Sigmoid colon (tissue), 7 donors: ENCODE measurements around the gene NLGN1. TPM values are rescaled to one million over a fixed set of nuclear protein-coding genes. Genes with fewer than 3 reads are reported as not detected.

Experiments used
- DNase-seq: peaks from one replicate; pipeline ENCODE4 v3.0.0-alpha.2; 2019
- H3K27ac ChIP-seq, 4 donors: fragments of 200-600 bp; sonication (generic); one replicate each; pipeline ENCODE4 v1.5.1; 2016 to 2019; ENCODE audit warnings: mild to moderate bottlenecking in 1 of 4
- H3K27me3 ChIP-seq, 3 donors: fragments of 200-600 bp; sonication (generic); one replicate each; pipeline ENCODE4 v1.5.1; 2019; ENCODE audit warnings: mild to moderate bottlenecking in 1 of 3
- H3K36me3 ChIP-seq, 4 donors: fragments of 200-600 bp; sonication (generic); one replicate each; pipeline ENCODE4 v1.5.1; 2016 to 2019
- H3K4me1 ChIP-seq, 4 donors: fragments of 200-600 bp; sonication (generic); one replicate each; pipeline ENCODE4 v1.5.1; 2017 to 2019
- H3K4me3 ChIP-seq, 4 donors: fragments of 200-600 bp; sonication (generic); one replicate each; pipeline ENCODE4 v1.5.1; 2017 to 2019; ENCODE audit warnings: mild to moderate bottlenecking in 2 of 4, moderate library complexity in 1 of 4
- H3K9me3 ChIP-seq, 4 donors: fragments of 200-600 bp in 3 of 4; sonication (generic) in 3 of 4; one replicate each; pipeline versions ENCODE4 v1.5.1 to v1.6.1; 2013 to 2019
- EP300 ChIP-seq, 4 donors: sonication (generic); formaldehyde crosslinking; IDR thresholded peaks; one replicate each; pipeline ENCODE4 v1.6.1; 2017; ENCODE audit warnings: antibody characterized with exemption in 4 of 4
- POLR2A ChIP-seq, 2 donors: fragments of 450-650 bp; IDR thresholded peaks; one replicate each; pipeline ENCODE4 v1.6.1; 2016; ENCODE audit warnings: antibody characterized with exemption in 2 of 2, mild to moderate bottlenecking in 2 of 2, moderate library complexity in 2 of 2
- POLR2AphosphoS5 ChIP-seq, 4 donors: sonication (generic); formaldehyde crosslinking; IDR thresholded peaks; one replicate each; pipeline ENCODE4 v1.6.1; 2017; ENCODE audit warnings: antibody characterized with exemption in 4 of 4
- WGBS, 2 donors: extraction: QIAGEN DNeasy Blood & Tissue Kit; methylation state at CpG; one replicate each; pipeline ENCODE4 v1.1.7; 2013; 5-methylcytosine and 5-hydroxymethylcytosine counted together
- intact Hi-C: fragments of 100-400 bp; cut with DNase I; formaldehyde crosslinking; loops from one replicate; pipeline ENCODE4 v1.15.1; 2023
- polyA plus RNA-seq, 3 donors: library from polyadenylated mRNA; stranded (reverse); fragments of 200-250 nt; gene quantifications; one replicate each; pipeline ENCODE4 v1.2.3, GENCODE V29; 2013
- total RNA-seq, 4 donors: library from RNA; depleted of rRNA; stranded (reverse); fragments of >200 nt; gene quantifications; one replicate each; pipeline ENCODE4 v1.1.0, GENCODE V29; 2016
- TF ChIP-seq, protein P1 (sequence below), 4 experiments: fragments of 450-650 bp in 3 of 4; fragments of 200-600 bp in 1 of 4; IDR thresholded peaks; one replicate each; pipeline ENCODE4 v1.5.1; 2016 to 2019; ENCODE audit warnings: antibody characterized with exemption in 4 of 4, mild to moderate bottlenecking in 3 of 4, moderate library complexity in 2 of 4
- donor health status: healthy with polysubstance abuse.
- donor health status: Bipolar disorder and iron deficiency.
- donor health status: healthy.

NLGN1 gene
- total and polyA plus RNA-seq, 7 donors = under 0.01 to 33.5 (median 28.3) TPM; not detected in 1

GRCh38 chr3:173945806-173946205, 548.3 kb downstream of the NLGN1 start:
- Histone ChIP-seq H3K4me1 (no peaks in the 10 kb centered on the region), H3K9me3 (no peaks in the 10 kb centered on the region), H3K36me3 (no peaks in the 10 kb centered on the region), H3K27me3 (no peaks in the 10 kb centered on the region), H3K27ac (no peak overlapping the region), H3K4me3 (no peak overlapping the region)
- intact Hi-C loops = no loop called here
- TF ChIP-seq POLR2A (IDR thresholded peaks at IDR 0.05) (no peak), POLR2AphosphoS5 (IDR thresholded peaks at IDR 0.05) (no peak), EP300 (IDR thresholded peaks at IDR 0.05) (no peak)
- TF ChIP-seq, protein P1, sequence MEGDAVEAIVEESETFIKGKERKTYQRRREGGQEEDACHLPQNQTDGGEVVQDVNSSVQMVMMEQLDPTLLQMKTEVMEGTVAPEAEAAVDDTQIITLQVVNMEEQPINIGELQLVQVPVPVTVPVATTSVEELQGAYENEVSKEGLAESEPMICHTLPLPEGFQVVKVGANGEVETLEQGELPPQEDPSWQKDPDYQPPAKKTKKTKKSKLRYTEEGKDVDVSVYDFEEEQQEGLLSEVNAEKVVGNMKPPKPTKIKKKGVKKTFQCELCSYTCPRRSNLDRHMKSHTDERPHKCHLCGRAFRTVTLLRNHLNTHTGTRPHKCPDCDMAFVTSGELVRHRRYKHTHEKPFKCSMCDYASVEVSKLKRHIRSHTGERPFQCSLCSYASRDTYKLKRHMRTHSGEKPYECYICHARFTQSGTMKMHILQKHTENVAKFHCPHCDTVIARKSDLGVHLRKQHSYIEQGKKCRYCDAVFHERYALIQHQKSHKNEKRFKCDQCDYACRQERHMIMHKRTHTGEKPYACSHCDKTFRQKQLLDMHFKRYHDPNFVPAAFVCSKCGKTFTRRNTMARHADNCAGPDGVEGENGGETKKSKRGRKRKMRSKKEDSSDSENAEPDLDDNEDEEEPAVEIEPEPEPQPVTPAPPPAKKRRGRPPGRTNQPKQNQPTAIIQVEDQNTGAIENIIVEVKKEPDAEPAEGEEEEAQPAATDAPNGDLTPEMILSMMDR (IDR thresholded peaks at IDR 0.05) = no peak
- DNase-seq = no peak
- WGBS, 2 donors = 60 to 86% methylated on average over 1 of the region's 1 CpG

- Histone ChIP-seq H3K27me3 (no peaks in the 10 kb centered on the region), H3K4me1 (no peaks in the 10 kb centered on the region), H3K9me3 (no peaks in the 10 kb centered on the region), H3K4me3 (no peak overlapping the region), H3K36me3 (no peaks in the 10 kb centered on the region), H3K27ac (no peak overlapping the region)
- WGBS, 2 donors = 67 to 82% methylated on average over 2 of the region's 2 CpGs
- TF ChIP-seq EP300 (IDR thresholded peaks at IDR 0.05) (no peak), POLR2A (IDR thresholded peaks at IDR 0.05) (no peak), POLR2AphosphoS5 (IDR thresholded peaks at IDR 0.05) (no peak)
- TF ChIP-seq, protein P1 (IDR thresholded peaks at IDR 0.05) = no peak
- intact Hi-C loops = no loop called here
- DNase-seq = no peak
Observed at GRCh38 chr3:173954647-173955046, 557.1 kb downstream of the NLGN1 start.

- TF ChIP-seq POLR2AphosphoS5 (IDR thresholded peaks at IDR 0.05) (no peak), POLR2A (IDR thresholded peaks at IDR 0.05) (no peak), EP300 (IDR thresholded peaks at IDR 0.05) (no peak)
- TF ChIP-seq, protein P1 (IDR thresholded peaks at IDR 0.05) = no peak
- no peak overlapping the region for H3K4me3 ChIP-seq
- DNase-seq = no peak
- H3K27ac ChIP-seq = no peak overlapping the region
- WGBS, 2 donors = 88 to 95% methylated on average over 4 of the region's 4 CpGs
- no peaks in the 10 kb centered on the region for H3K36me3 ChIP-seq
- H3K27me3 ChIP-seq = no peaks in the 10 kb centered on the region
- intact Hi-C loops = no loop called here
- no peaks in the 10 kb centered on the region for H3K9me3 ChIP-seq
- no peaks in the 10 kb centered on the region for H3K4me1 ChIP-seq
Observed at GRCh38 chr3:173957646-173958045, 560.1 kb downstream of the NLGN1 start.

- H3K36me3 ChIP-seq = no peaks in the 10 kb centered on the region
- whole genome bisulfite sequencing, 2 donors = 64 to 86% methylated on average over 6 of the region's 6 CpGs
- no peaks in the 10 kb centered on the region for H3K4me1 ChIP-seq
- TF ChIP-seq POLR2AphosphoS5 (IDR thresholded peaks at IDR 0.05) (no peak), EP300 (IDR thresholded peaks at IDR 0.05) (no peak), POLR2A (IDR thresholded peaks at IDR 0.05) (no peak)
- TF ChIP-seq, protein P1 (IDR thresholded peaks at IDR 0.05) = no peak
- H3K27ac ChIP-seq = no peak overlapping the region
- intact Hi-C loops = no loop called here
- H3K4me3 ChIP-seq = no peak overlapping the region
- H3K9me3 ChIP-seq = no peaks in the 10 kb centered on the region
- DNase-seq = no peak
- H3K27me3 ChIP-seq = no peaks in the 10 kb centered on the region
Observed at GRCh38 chr3:173958805-173959204, 561.3 kb downstream of the NLGN1 start.

- WGBS, 2 donors = 61 to 75% methylated on average over 4 of the region's 4 CpGs
- no peaks in the 10 kb centered on the region for H3K27me3 ChIP-seq
- intact Hi-C loops = no loop called here
- H3K4me3 ChIP-seq = no peak overlapping the region
- no peak for TF ChIP-seq POLR2A (IDR thresholded peaks at IDR 0.05)
- TF ChIP-seq EP300 (IDR thresholded peaks at IDR 0.05) = no peak
- TF ChIP-seq, protein P1 (IDR thresholded peaks at IDR 0.05) = no peak
- no peak for TF ChIP-seq POLR2AphosphoS5 (IDR thresholded peaks at IDR 0.05)
- no peak overlapping the region for H3K27ac ChIP-seq
- no peaks in the 10 kb centered on the region for H3K9me3 ChIP-seq
- DNase-seq = no peak
- no peaks in the 10 kb centered on the region for H3K36me3 ChIP-seq
- H3K4me1 ChIP-seq = peaks cover 0 to 4% (median 0%) of the 10 kb centered on the region in 4 donors
Observed at GRCh38 chr3:173970281-173970680, 572.7 kb downstream of the NLGN1 start.
